ENCODE measurements around the gene SUSD1.

DNA sequence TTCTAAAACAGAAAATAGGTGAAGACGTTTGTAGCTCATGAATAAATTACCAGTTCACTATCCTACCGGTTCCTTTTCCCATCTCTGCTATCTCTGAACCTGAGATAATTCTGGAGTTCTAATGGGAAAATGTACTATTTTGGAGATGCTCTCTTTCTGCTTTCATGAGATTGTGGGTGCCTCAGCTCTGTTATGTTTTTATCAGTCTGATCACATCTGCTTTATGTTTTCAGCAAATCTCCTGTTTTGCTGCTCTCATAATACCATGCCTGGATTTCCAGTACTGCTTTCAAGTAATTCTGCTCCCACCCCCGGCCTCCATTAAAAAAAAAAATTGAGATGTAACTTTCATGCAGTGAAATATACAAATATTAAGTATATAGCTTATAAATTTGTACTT, 9.1 kb upstream of the SUSD1 start:
- TF ChIP-seq, protein P1, sequence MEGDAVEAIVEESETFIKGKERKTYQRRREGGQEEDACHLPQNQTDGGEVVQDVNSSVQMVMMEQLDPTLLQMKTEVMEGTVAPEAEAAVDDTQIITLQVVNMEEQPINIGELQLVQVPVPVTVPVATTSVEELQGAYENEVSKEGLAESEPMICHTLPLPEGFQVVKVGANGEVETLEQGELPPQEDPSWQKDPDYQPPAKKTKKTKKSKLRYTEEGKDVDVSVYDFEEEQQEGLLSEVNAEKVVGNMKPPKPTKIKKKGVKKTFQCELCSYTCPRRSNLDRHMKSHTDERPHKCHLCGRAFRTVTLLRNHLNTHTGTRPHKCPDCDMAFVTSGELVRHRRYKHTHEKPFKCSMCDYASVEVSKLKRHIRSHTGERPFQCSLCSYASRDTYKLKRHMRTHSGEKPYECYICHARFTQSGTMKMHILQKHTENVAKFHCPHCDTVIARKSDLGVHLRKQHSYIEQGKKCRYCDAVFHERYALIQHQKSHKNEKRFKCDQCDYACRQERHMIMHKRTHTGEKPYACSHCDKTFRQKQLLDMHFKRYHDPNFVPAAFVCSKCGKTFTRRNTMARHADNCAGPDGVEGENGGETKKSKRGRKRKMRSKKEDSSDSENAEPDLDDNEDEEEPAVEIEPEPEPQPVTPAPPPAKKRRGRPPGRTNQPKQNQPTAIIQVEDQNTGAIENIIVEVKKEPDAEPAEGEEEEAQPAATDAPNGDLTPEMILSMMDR (IDR thresholded peaks at IDR 0.05) = no peak
- TF ChIP-seq POLR2A (IDR thresholded peaks at IDR 0.05) = no peak
